Activated CD8-positive, alpha-beta memory T cell treated with anti-CD3 and anti-CD28 coated beads, Interleukin-2, amount 50 U/mL, for 48 hours (primary cell): ENCODE measurements around the gene FMN1.
"Not testable (repeated sequence)": the region's sequence is repeated elsewhere in the genome, so short reads cannot be mapped to it uniquely, and the experiment has no call there.

Experiments
- DNase-seq: peaks from one replicate; pipeline ENCODE4 v3.0.0-alpha.2; 2020

The FMN1 gene

GRCh38 chr15:33086500-33087121 lies 107.9 kb downstream of the FMN1 start:
- DNase-seq = no peak

- DNase-seq = no peak
Measured at GRCh38 chr15:33084661-33085060, 109.9 kb downstream of the FMN1 start.

GRCh38 chr15:33083232-33084081 lies 111.1 kb downstream of the FMN1 start:
- DNase-seq = no peak

- DNase-seq = no peak
Measured at GRCh38 chr15:33080006-33080405, 114.5 kb downstream of the FMN1 start.

- no peak for DNase-seq
Measured at GRCh38 chr15:33078607-33079006, 115.9 kb downstream of the FMN1 start.

GRCh38 chr15:33076937-33077336 lies 117.6 kb downstream of the FMN1 start:
- no peak for DNase-seq

- DNase-seq = no peak
Measured at GRCh38 chr15:33074942-33075341, 119.6 kb downstream of the FMN1 start.

- DNase-seq = no peak
Measured at GRCh38 chr15:33074212-33074611, 120.3 kb downstream of the FMN1 start.

- no peak for DNase-seq
Measured at GRCh38 chr15:33071451-33071850, 123.1 kb downstream of the FMN1 start.

- DNase-seq = not testable (repeated sequence)
Measured at GRCh38 chr15:33069903-33070302, 124.6 kb downstream of the FMN1 start.

GRCh38 chr15:33069161-33069560 lies 125.4 kb downstream of the FMN1 start:
- no peak for DNase-seq

GRCh38 chr15:33068511-33068990 lies 126.0 kb downstream of the FMN1 start:
- DNase-seq = no peak

GRCh38 chr15:33068007-33068481 lies 126.5 kb downstream of the FMN1 start:
- no peak for DNase-seq

- no peak for DNase-seq
Measured at GRCh38 chr15:33067456-33067855, 127.1 kb downstream of the FMN1 start.

- DNase-seq = no peak
Measured at GRCh38 chr15:33066584-33066983, 127.9 kb downstream of the FMN1 start.

GRCh38 chr15:33064878-33065277 lies 129.6 kb downstream of the FMN1 start:
- DNase-seq = no peak

- no peak for DNase-seq
Measured at GRCh38 chr15:33059184-33059583, 135.3 kb downstream of the FMN1 start.

- no peak for DNase-seq
Measured at GRCh38 chr15:33057845-33058244, 136.7 kb downstream of the FMN1 start.

GRCh38 chr15:33055962-33056361 lies 138.6 kb downstream of the FMN1 start:
- no peak for DNase-seq

GRCh38 chr15:33051528-33051927 lies 143.0 kb downstream of the FMN1 start:
- DNase-seq = no peak

- no peak for DNase-seq
Measured at GRCh38 chr15:33048255-33048654, 146.3 kb downstream of the FMN1 start.

GRCh38 chr15:33047077-33047476 lies 147.4 kb downstream of the FMN1 start:
- no peak for DNase-seq

GRCh38 chr15:33046329-33046728 lies 148.2 kb downstream of the FMN1 start:
- no peak for DNase-seq
